GM10266 (cell line): ENCODE measurements around the gene NUDT4.

Experiments
- DNase-seq: peaks from one replicate; pipeline ENCODE4 v3.0.0; 2012; ENCODE audit errors: extremely low spot score
- CTCF ChIP-seq: IDR thresholded peaks from 2 replicates; pipeline ENCODE4 v1.5.1; 2012; ENCODE audit warnings: mild to moderate bottlenecking, low read depth; ENCODE audit not compliant: control insufficient read depth, insufficient read depth; ENCODE audit errors: missing control alignments

Gene NUDT4

GRCh38 chr12:93358058-93358457, 19.7 kb upstream of the NUDT4 start:
- TF ChIP-seq CTCF = no peak
- DNase-seq = no peak

- no peak for DNase-seq
- TF ChIP-seq CTCF = no peak
Observed at GRCh38 chr12:93358821-93359220, 18.9 kb upstream of the NUDT4 start.

GRCh38 chr12:93360688-93361087, 17.0 kb upstream of the NUDT4 start:
- TF ChIP-seq CTCF = no peak
- DNase-seq = no peak

- no peak for TF ChIP-seq CTCF
- no peak for DNase-seq
Observed at GRCh38 chr12:93361151-93361919, 16.4 kb upstream of the NUDT4 start.

- no peak for TF ChIP-seq CTCF
- DNase-seq = no peak
Observed at GRCh38 chr12:93363841-93364297, 13.9 kb upstream of the NUDT4 start.

- no peak for DNase-seq
- no peak for TF ChIP-seq CTCF
Observed at GRCh38 chr12:93365616-93366405, 11.9 kb upstream of the NUDT4 start.

GRCh38 chr12:93366422-93366821, 11.3 kb upstream of the NUDT4 start:
- TF ChIP-seq CTCF = no peak
- DNase-seq = no peak
